Mesothelial cell of epicardium (in vitro differentiated cells): ENCODE data around the gene RABGGTB. TPM values are rescaled to one million over a fixed set of nuclear protein-coding genes. Genes with fewer than 3 reads are reported as not detected.
A peak's percentile ranks its signal among the peaks of the same experiment; 100 is the strongest.

ENCODE experiments used
- DNase-seq, 2 experiments: peaks; one replicate each; pipeline ENCODE4 v3.0.0; 2021; ENCODE audit warnings: low spot score in 2 of 2; ENCODE audit not compliant: unreplicated experiment in 2 of 2
- H3K27ac Mint-ChIP-seq: 2 replicates; pipeline ENCODE4 v1.8.0; 2021; ENCODE audit warnings: mixed read lengths
- H3K27me3 Mint-ChIP-seq: 2 replicates; pipeline ENCODE4 v1.8.0; 2021; ENCODE audit warnings: low read depth, mixed read lengths
- H3K36me3 Mint-ChIP-seq: 2 replicates; pipeline ENCODE4 v1.8.0; 2021; ENCODE audit warnings: mixed read lengths
- H3K4me1 Mint-ChIP-seq: 2 replicates; pipeline ENCODE4 v1.8.0; 2021; ENCODE audit warnings: mixed read lengths
- H3K4me3 Mint-ChIP-seq: 2 replicates; pipeline ENCODE4 v1.8.0; 2021; ENCODE audit warnings: mild to moderate bottlenecking, moderate library complexity, mixed read lengths
- H3K9me3 Mint-ChIP-seq: 2 replicates; pipeline ENCODE4 v1.8.0; 2021; ENCODE audit warnings: mixed read lengths
- total RNA-seq: library from RNA; stranded (reverse); gene quantifications from 3 replicates; pipeline ENCODE4 v1.2.1, GENCODE V29; 2021
- TF ChIP-seq, protein P1 (sequence below): fragments of 200-600 bp; sonication (generic); IDR thresholded peaks from one replicate; pipeline ENCODE4 v1.5.0; 2021; ENCODE audit warnings: antibody characterized with exemption; ENCODE audit not compliant: unreplicated experiment

RABGGTB gene
- total RNA-seq, 1 donor from 2014 or later: 88.9 TPM

GRCh38 chr1:75785320-75785982 is 605 bp upstream of the RABGGTB start:
- DNase-seq: no peak
- TF ChIP-seq, protein P1, sequence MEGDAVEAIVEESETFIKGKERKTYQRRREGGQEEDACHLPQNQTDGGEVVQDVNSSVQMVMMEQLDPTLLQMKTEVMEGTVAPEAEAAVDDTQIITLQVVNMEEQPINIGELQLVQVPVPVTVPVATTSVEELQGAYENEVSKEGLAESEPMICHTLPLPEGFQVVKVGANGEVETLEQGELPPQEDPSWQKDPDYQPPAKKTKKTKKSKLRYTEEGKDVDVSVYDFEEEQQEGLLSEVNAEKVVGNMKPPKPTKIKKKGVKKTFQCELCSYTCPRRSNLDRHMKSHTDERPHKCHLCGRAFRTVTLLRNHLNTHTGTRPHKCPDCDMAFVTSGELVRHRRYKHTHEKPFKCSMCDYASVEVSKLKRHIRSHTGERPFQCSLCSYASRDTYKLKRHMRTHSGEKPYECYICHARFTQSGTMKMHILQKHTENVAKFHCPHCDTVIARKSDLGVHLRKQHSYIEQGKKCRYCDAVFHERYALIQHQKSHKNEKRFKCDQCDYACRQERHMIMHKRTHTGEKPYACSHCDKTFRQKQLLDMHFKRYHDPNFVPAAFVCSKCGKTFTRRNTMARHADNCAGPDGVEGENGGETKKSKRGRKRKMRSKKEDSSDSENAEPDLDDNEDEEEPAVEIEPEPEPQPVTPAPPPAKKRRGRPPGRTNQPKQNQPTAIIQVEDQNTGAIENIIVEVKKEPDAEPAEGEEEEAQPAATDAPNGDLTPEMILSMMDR: no peak
- Mint-ChIP-seq H3K4me3 (peak overlapping the region; percentile 97), H3K36me3 (peaks cover 2% of the 10 kb centered on the region), H3K4me1 (peaks cover 42% of the 10 kb centered on the region), H3K9me3 (peaks cover 9% of the 10 kb centered on the region), H3K27ac (peak overlapping the region; percentile 98), H3K27me3 (peaks cover 5% of the 10 kb centered on the region)

- Mint-ChIP-seq H3K4me3 (peak overlapping the region; percentile 97), H3K27ac (peak overlapping the region; percentile 98), H3K27me3 (no peaks in the 10 kb centered on the region), H3K9me3 (peaks cover 3% of the 10 kb centered on the region), H3K4me1 (peaks cover 48% of the 10 kb centered on the region), H3K36me3 (peaks cover 10% of the 10 kb centered on the region)
- TF ChIP-seq, protein P1: no peak
- no peak for DNase-seq
These were observed 941 bp downstream of the RABGGTB start for GRCh38 chr1:75786901-75787493.

DNA sequence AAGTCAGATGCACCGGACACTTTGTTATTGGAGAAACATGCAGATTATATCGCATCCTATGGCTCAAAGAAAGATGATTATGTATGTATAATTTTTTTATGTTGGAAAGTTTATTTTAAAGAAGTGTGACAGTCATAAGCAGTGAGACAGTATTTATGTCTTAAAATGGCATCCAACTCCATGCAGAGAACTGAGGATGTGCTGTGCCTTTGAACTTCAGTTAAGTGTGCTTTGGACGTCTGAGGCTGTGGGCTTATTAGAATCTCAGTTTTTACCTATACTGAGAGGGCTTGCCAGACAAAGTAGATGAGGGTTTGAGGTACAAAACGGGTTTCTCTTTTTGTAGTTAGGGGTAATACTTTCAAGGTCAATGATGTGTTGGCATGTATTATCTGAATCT is 1.5 kb downstream of the RABGGTB start:
- peak overlapping the region; percentile 97 for H3K4me3 Mint-ChIP-seq
- DNase-seq: no peak
- peak overlapping the region; percentile 51 for H3K27ac Mint-ChIP-seq
- TF ChIP-seq, protein P1: no peak
- H3K27me3 Mint-ChIP-seq: no peaks in the 10 kb centered on the region
- peaks cover 12% of the 10 kb centered on the region for H3K36me3 Mint-ChIP-seq
- peaks cover 48% of the 10 kb centered on the region for H3K4me1 Mint-ChIP-seq
- H3K9me3 Mint-ChIP-seq: peaks cover 3% of the 10 kb centered on the region

GRCh38 chr1:75789988-75790387 is 3.9 kb downstream of the RABGGTB start:
- H3K36me3 Mint-ChIP-seq: peaks cover 25% of the 10 kb centered on the region
- TF ChIP-seq, protein P1: no peak
- peaks cover 48% of the 10 kb centered on the region for H3K4me1 Mint-ChIP-seq
- H3K27ac Mint-ChIP-seq: no peak overlapping the region
- H3K4me3 Mint-ChIP-seq: no peak overlapping the region
- H3K27me3 Mint-ChIP-seq: no peaks in the 10 kb centered on the region
- DNase-seq: no peak
- no peaks in the 10 kb centered on the region for H3K9me3 Mint-ChIP-seq

GRCh38 chr1:75791022-75791421 is 5.0 kb downstream of the RABGGTB start:
- H3K27me3 Mint-ChIP-seq: no peaks in the 10 kb centered on the region
- H3K27ac Mint-ChIP-seq: peak overlapping the region; percentile 18
- H3K4me1 Mint-ChIP-seq: peaks cover 43% of the 10 kb centered on the region
- no peak overlapping the region for H3K4me3 Mint-ChIP-seq
- TF ChIP-seq, protein P1: no peak
- H3K36me3 Mint-ChIP-seq: peaks cover 30% of the 10 kb centered on the region
- no peaks in the 10 kb centered on the region for H3K9me3 Mint-ChIP-seq
- DNase-seq: no peak
